ENCODE results near the gene SGSM1.

DNA sequence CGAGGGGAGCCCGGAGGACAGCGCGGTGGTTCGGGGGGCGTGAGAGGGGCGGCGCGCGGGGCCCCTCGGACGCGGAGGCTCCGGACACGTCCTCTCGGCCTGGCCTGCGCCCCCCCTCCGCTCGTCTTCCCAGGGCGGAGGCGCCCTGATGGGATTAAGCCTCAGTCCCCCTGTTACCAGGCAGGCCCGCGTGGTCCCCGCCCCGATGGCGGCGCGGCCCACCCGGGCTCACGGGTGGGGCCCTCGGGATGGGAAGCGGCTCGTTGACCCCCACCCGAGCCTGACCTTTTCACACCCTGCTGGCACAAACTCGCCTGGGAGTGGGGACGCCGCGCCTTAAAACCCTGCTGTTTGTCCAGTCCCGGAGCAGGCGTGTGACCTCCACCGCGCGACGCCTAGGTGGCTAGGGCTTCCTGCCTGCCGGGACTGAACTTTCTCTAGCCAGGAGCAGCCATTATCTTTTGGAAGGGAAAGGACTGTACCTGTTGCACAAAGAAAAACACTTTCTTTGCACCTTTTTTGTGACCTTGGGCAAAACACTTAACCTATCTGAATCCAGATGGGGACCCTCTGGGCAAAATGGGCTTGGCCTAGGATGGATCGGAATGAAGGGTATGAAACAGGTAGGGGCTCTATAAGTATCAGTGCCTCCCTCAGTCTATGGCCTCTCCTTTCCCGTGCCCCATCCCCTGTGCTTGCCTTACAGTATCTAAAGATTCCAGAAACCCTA lies 147.5 kb downstream of the SGSM1 start:
- TF ChIP-seq CTCF (IDR thresholded peaks at IDR 0.05) (no peak), POLR2A (IDR thresholded peaks at IDR 0.05) (no peak)

All from right lobe of liver (tissue), 4 donors.